K562 (cell line): ENCODE results near the gene ADGRA1. TPM values are rescaled to one million over a fixed set of nuclear protein-coding genes. Genes with fewer than 3 reads are reported as not detected.

ENCODE experiments used
- ATF7 ChIP-seq: fragments of 450-650 bp; IDR thresholded peaks from 2 replicates; pipeline ENCODE4 v1.7.1; 2014; ENCODE audit warnings: mild to moderate bottlenecking, moderate library complexity
- C11orf30 ChIP-seq: fragments of 450-650 bp; IDR thresholded peaks from 2 replicates; pipeline ENCODE4 v1.6.1; 2016; ENCODE audit warnings: low read depth, mild to moderate bottlenecking
- GMEB1 ChIP-seq: fragments of 250-450 bp; sonication (Bioruptor Pico); IDR thresholded peaks from 2 replicates; pipeline ENCODE4 v1.4.0; 2020; ENCODE audit warnings: mild to moderate bottlenecking
- HES1 ChIP-seq: fragments of 450-650 bp; IDR thresholded peaks from 2 replicates; pipeline ENCODE4 v1.6.1; 2016; ENCODE audit warnings: low read depth, mild to moderate bottlenecking, moderate library complexity
- THRA ChIP-seq: fragments of 450-650 bp; IDR thresholded peaks from 2 replicates; pipeline ENCODE4 v1.6.1; 2017; ENCODE audit warnings: mild to moderate bottlenecking, moderate library complexity
- TSHZ1 ChIP-seq: fragments of 250-450 bp; sonication (Bioruptor Pico); IDR thresholded peaks from 2 replicates; pipeline ENCODE4 v1.4.0; 2020; ENCODE audit warnings: mild to moderate bottlenecking, moderate library complexity
- ZNF232 ChIP-seq: sonication (generic); formaldehyde crosslinking; IDR thresholded peaks from 2 replicates; pipeline ENCODE4 v1.8.0; 2022; ENCODE audit warnings: mild to moderate bottlenecking, missing genetic modification reagents
- polyA plus RNA-seq, 8 experiments: library from polyadenylated mRNA; depleted of rRNA in 4 of 8; stranded (reverse) in 5 of 8; unstranded in 3 of 8; fragments of >200 nt; fragmentation: Nextera tagmentation in 2 of 8; fragmentation: Illumina TruSeq in 1 of 8; extraction: Ambion mirVana in 2 of 8; extraction: Trizol in 1 of 8; gene quantifications; 2 replicates each; pipeline versions ENCODE4 v1.2.1 to v1.2.3, GENCODE V29; 2011 to 2014; ENCODE audit warnings: inconsistent platforms in 1 of 8, missing spikeins in 1 of 8
- total RNA-seq, 7 experiments: library from RNA; depleted of rRNA in 6 of 7; stranded (reverse); fragments of >200 nt in 6 of 7; fragmentation: Illumina TruSeq in 2 of 7; extraction: Trizol in 2 of 7; gene quantifications; 2 replicates each; pipeline versions ENCODE4 v1.2.1 to v1.2.3, GENCODE V29; 2011 to 2021; ENCODE audit warnings: low replicate concordance in 1 of 7

The ADGRA1 gene
- total and polyA plus RNA-seq, 9 of the 15 experiments (the other 6 are each of a cell fraction or from before 2014, with no cell fraction given), result not detected

GRCh38 chr10:133048266-133048665 lies 39.5 kb upstream of the ADGRA1 start (continued):
- no peak for TF ChIP-seq TSHZ1
- TF ChIP-seq THRA, result no peak
- TF ChIP-seq ATF7, result no peak
- no peak for TF ChIP-seq ZNF232 (CRISPR knock-in tag)
- no peak for TF ChIP-seq C11orf30
- TF ChIP-seq HES1, result no peak
- TF ChIP-seq GMEB1 (CRISPR knock-in tag), result no peak
